Liver (tissue), 9 donors: Measurements from ENCODE around the gene TMEM150A. TPM values are rescaled to one million over a fixed set of nuclear protein-coding genes. Genes with fewer than 3 reads are reported as not detected.

ENCODE experiments used
- DNase-seq: peaks from one replicate; pipeline ENCODE4 v3.0.0-alpha.2; 2017; ENCODE audit warnings: low spot score
- H3K27ac ChIP-seq, 2 donors: one replicate each; pipeline ENCODE4 v1.7.0; 2013; ENCODE audit warnings: inconsistent platforms in 2 of 2, low read length in 2 of 2, control low read depth in 1 of 2, low read depth in 1 of 2, mild to moderate bottlenecking in 1 of 2
- H3K27me3 ChIP-seq, 4 donors: one replicate each; pipeline versions ENCODE4 v1.6.1 to v1.7.0; 2013; ENCODE audit warnings: low read length in 3 of 4, inconsistent platforms in 1 of 4, mild to moderate bottlenecking in 1 of 4, moderate library complexity in 1 of 4; ENCODE audit not compliant: control insufficient read depth in 4 of 4, insufficient read depth in 4 of 4
- H3K36me3 ChIP-seq, 4 donors: one replicate each; pipeline versions ENCODE4 v1.6.1 to v1.7.0; 2013; ENCODE audit warnings: low read length in 3 of 4, mild to moderate bottlenecking in 3 of 4, low read depth in 1 of 4, moderate library complexity in 1 of 4; ENCODE audit not compliant: control insufficient read depth in 4 of 4, insufficient read depth in 3 of 4
- H3K4me1 ChIP-seq, 4 donors: one replicate each; pipeline versions ENCODE4 v1.6.1 to v1.7.0; 2013; ENCODE audit warnings: low read length in 3 of 4, mild to moderate bottlenecking in 3 of 4, moderate library complexity in 1 of 4; ENCODE audit not compliant: control insufficient read depth in 4 of 4, insufficient read depth in 4 of 4
- H3K4me3 ChIP-seq, 3 donors: one replicate each; pipeline versions ENCODE4 v1.6.1 to v1.7.0; 2013; ENCODE audit warnings: low read length in 3 of 3, control low read depth in 1 of 3, low read depth in 1 of 3, mild to moderate bottlenecking in 1 of 3
- H3K9ac ChIP-seq, 2 donors: one replicate each; pipeline ENCODE4 v1.7.0; 2013; ENCODE audit warnings: low read length in 2 of 2, mild to moderate bottlenecking in 2 of 2, moderate library complexity in 2 of 2, control low read depth in 1 of 2, low read depth in 1 of 2
- H3K9me3 ChIP-seq, 4 donors: one replicate each; pipeline versions ENCODE4 v1.6.1 to v1.7.0; 2013; ENCODE audit warnings: low read length in 3 of 4; ENCODE audit not compliant: control insufficient read depth in 4 of 4
- ATF3 ChIP-seq: IDR thresholded peaks from 2 replicates; pipeline ENCODE4 v1.6.1; 2016; ENCODE audit warnings: antibody characterized with exemption
- EGR1 ChIP-seq, 2 donors: IDR thresholded peaks; 2 replicates each; pipeline ENCODE4 v1.6.1; 2016 to 2018; ENCODE audit warnings: antibody characterized with exemption in 2 of 2, low read depth in 2 of 2
- FOXA1 ChIP-seq: IDR thresholded peaks from 2 replicates; pipeline ENCODE4 v1.6.1; 2016; ENCODE audit warnings: antibody characterized with exemption
- FOXA2 ChIP-seq: IDR thresholded peaks from 2 replicates; pipeline ENCODE4 v1.6.1; 2016; ENCODE audit warnings: antibody characterized with exemption
- GABPA ChIP-seq, 2 donors: IDR thresholded peaks in 1 of 2; conservative IDR thresholded peaks in 1 of 2; 2 replicates each; pipeline ENCODE4 v1.6.1; 2016; ENCODE audit warnings: antibody characterized with exemption in 2 of 2, mild to moderate bottlenecking in 1 of 2, moderate library complexity in 1 of 2
- HNF4A ChIP-seq, 2 donors: conservative IDR thresholded peaks; 2 replicates each; pipeline ENCODE4 v1.6.1; 2016; ENCODE audit warnings: antibody characterized with exemption in 2 of 2, mild to moderate bottlenecking in 2 of 2
- HNF4G ChIP-seq: IDR thresholded peaks from 2 replicates; pipeline ENCODE4 v1.6.1; 2016; ENCODE audit warnings: antibody characterized with exemption
- JUND ChIP-seq, 2 donors: IDR thresholded peaks; 2 replicates each; pipeline ENCODE4 v1.6.1; 2016; ENCODE audit warnings: antibody characterized with exemption in 2 of 2
- MAX ChIP-seq: IDR thresholded peaks from 2 replicates; pipeline ENCODE4 v1.6.1; 2016; ENCODE audit warnings: antibody characterized with exemption
- NR2F2 ChIP-seq: IDR thresholded peaks from 2 replicates; pipeline ENCODE4 v1.6.1; 2016; ENCODE audit warnings: antibody characterized with exemption
- RAD21 ChIP-seq, 2 donors: IDR thresholded peaks; 2 replicates each; pipeline ENCODE4 v1.6.1; 2016; ENCODE audit warnings: antibody characterized with exemption in 2 of 2, mild to moderate bottlenecking in 2 of 2
- RXRA ChIP-seq, 2 donors: IDR thresholded peaks; 2 replicates each; pipeline ENCODE4 v1.6.1; 2017 to 2018; ENCODE audit warnings: antibody characterized with exemption in 2 of 2, mild to moderate bottlenecking in 1 of 2
- SP1 ChIP-seq: IDR thresholded peaks from 2 replicates; pipeline ENCODE4 v1.6.1; 2018; ENCODE audit warnings: antibody characterized with exemption, mild to moderate bottlenecking
- TAF1 ChIP-seq: conservative IDR thresholded peaks from 2 replicates; pipeline ENCODE4 v1.6.1; 2016; ENCODE audit warnings: antibody characterized with exemption, mild to moderate bottlenecking
- YY1 ChIP-seq: IDR thresholded peaks from 2 replicates; pipeline ENCODE4 v1.6.1; 2016; ENCODE audit warnings: antibody characterized with exemption, mild to moderate bottlenecking
- ZBTB33 ChIP-seq: IDR thresholded peaks from 2 replicates; pipeline ENCODE4 v1.6.1; 2016; ENCODE audit warnings: antibody characterized with exemption
- WGBS: extraction: QIAGEN DNeasy Blood & Tissue Kit; methylation state at CpG from one replicate; pipeline ENCODE4 v1.1.7; 2013; 5-methylcytosine and 5-hydroxymethylcytosine counted together
- polyA plus RNA-seq, 2 donors: library from polyadenylated mRNA; stranded (reverse) in 1 of 2; unstranded in 1 of 2; fragments of 200-250 nt in 1 of 2; fragments of >200 nt in 1 of 2; fragmentation: Nextera tagmentation in 1 of 2; extraction: Ambion mirVana in 1 of 2; gene quantifications; one replicate each; pipeline versions ENCODE4 v1.2.1 to v1.2.3, GENCODE V29; 2013 to 2015
- total RNA-seq, 2 donors: library from RNA; depleted of rRNA; stranded (reverse); fragments of >200 nt; gene quantifications; one replicate each; pipeline ENCODE4 v1.2.3, GENCODE V29; 2014
- donor health status: healthy.
- donor health status: healthy.
- donor health status: healthy.
- donor health status: healthy.
- donor health status: healthy.

TMEM150A gene
- total and polyA plus RNA-seq, 4 donors, result 13.1 to 32.5 (median 24.6) TPM

- no peak for TF ChIP-seq HNF4A (conservative IDR thresholded peaks at IDR 0.05)
- no peak for TF ChIP-seq YY1
- TF ChIP-seq GABPA (IDR thresholded peaks at IDR 0.05 in 1 of 2, conservative IDR thresholded peaks at IDR 0.05 in 1 of 2), result no peak
- no peak for TF ChIP-seq RXRA (IDR thresholded peaks at IDR 0.05)
- no peak for TF ChIP-seq EGR1 (IDR thresholded peaks at IDR 0.05; ENCODE audit: low read depth in 2 of 2)
- no peak for TF ChIP-seq TAF1
- TF ChIP-seq FOXA2, result no peak
- no peak for TF ChIP-seq SP1
- no peak for TF ChIP-seq MAX
- TF ChIP-seq RAD21 (IDR thresholded peaks at IDR 0.05), result no peak
- no peak for TF ChIP-seq FOXA1
- Histone ChIP-seq H3K9ac (no peak overlapping the region), H3K4me1 (peaks cover 0 to 9% (median 1%) of the 10 kb centered on the region in 4 donors), H3K27me3 (no peaks in the 10 kb centered on the region), H3K9me3 (no peaks in the 10 kb centered on the region), H3K36me3 (peaks cover 15 to 71% (median 55%) of the 10 kb centered on the region in 4 donors), H3K27ac (no peak overlapping the region), H3K4me3 (no peak overlapping the region)
- no peak for DNase-seq
- WGBS, result 79% methylated on average over 10 of the region's 10 CpGs
Measured at GRCh38 chr2:85550486-85550885, 52.0 kb downstream of the TMEM150A start.

- TF ChIP-seq ZBTB33 (no peak), EGR1 (IDR thresholded peaks at IDR 0.05; ENCODE audit: low read depth in 2 of 2) (no peak), RAD21 (IDR thresholded peaks at IDR 0.05) (no peak), JUND (IDR thresholded peaks at IDR 0.05) (no peak), MAX (no peak), ATF3 (no peak), SP1 (no peak), TAF1 (no peak), HNF4G (no peak), GABPA (IDR thresholded peaks at IDR 0.05 in 1 of 2, conservative IDR thresholded peaks at IDR 0.05 in 1 of 2) (no peak), NR2F2 (no peak)
- H3K36me3 ChIP-seq, result peaks cover 14 to 70% (median 54%) of the 10 kb centered on the region in 4 donors
- H3K4me3 ChIP-seq, result no peak overlapping the region
- no peak overlapping the region for H3K27ac ChIP-seq
- no peaks in the 10 kb centered on the region for H3K9me3 ChIP-seq
- WGBS, result 67% methylated on average over 4 of the region's 4 CpGs
- H3K9ac ChIP-seq, result no peak overlapping the region
- DNase-seq, result no peak
- H3K4me1 ChIP-seq, result peaks cover 0 to 9% (median 1%) of the 10 kb centered on the region in 4 donors
- no peaks in the 10 kb centered on the region for H3K27me3 ChIP-seq
Measured at GRCh38 chr2:85549826-85550225, 52.7 kb downstream of the TMEM150A start.

- Histone ChIP-seq H3K4me1 (peaks cover 0 to 9% (median 1%) of the 10 kb centered on the region in 4 donors), H3K27ac (no peak overlapping the region), H3K4me3 (no peak overlapping the region), H3K9me3 (no peaks in the 10 kb centered on the region), H3K9ac (no peak overlapping the region), H3K36me3 (peaks cover 12 to 67% (median 52%) of the 10 kb centered on the region in 4 donors), H3K27me3 (no peaks in the 10 kb centered on the region)
- TF ChIP-seq ZBTB33 (no peak), JUND (IDR thresholded peaks at IDR 0.05) (no peak), SP1 (no peak), EGR1 (IDR thresholded peaks at IDR 0.05; ENCODE audit: low read depth in 2 of 2) (no peak), RAD21 (IDR thresholded peaks at IDR 0.05) (no peak), GABPA (IDR thresholded peaks at IDR 0.05 in 1 of 2, conservative IDR thresholded peaks at IDR 0.05 in 1 of 2) (no peak), FOXA2 (no peak), HNF4G (no peak)
- DNase-seq, result no peak
- WGBS, result 84% methylated on average over 10 of the region's 10 CpGs
Measured at GRCh38 chr2:85549095-85549494, 53.4 kb downstream of the TMEM150A start.
